ENCODE measurements around the gene HLA-G.

HLA-G gene

DNA sequence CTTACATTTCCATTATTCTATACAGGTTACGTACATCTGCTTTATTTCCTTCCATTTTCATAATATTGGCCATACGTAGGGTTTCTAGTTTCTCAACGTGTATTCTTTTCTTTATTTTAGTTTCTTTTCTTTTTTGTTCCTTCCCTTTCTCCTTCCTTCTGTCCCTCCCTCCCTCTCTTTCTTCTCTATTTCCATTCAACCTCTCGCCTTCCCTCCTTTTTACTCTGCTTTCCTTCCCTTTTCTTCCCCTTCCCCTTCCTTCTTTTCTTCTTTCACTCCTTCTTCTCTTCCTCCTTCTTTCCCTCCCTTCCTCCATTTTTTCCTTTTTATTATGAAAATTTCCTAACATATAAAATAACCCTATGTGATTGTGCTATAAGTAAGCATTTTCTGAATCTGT, 8.7 kb upstream of the HLA-G start:
- H3K9me3 ChIP-seq (ENCODE audit: insufficient read depth, low read depth, low read length) = no peaks in the 10 kb centered on the region
- no peak for TF ChIP-seq EZH2phosphoT487 (IDR thresholded peaks at IDR 0.05; ENCODE audit: borderline replicate concordance)
- no peaks in the 10 kb centered on the region for H3K79me2 ChIP-seq (ENCODE audit: insufficient read depth, low read length)
- no peaks in the 10 kb centered on the region for H3K4me1 ChIP-seq (ENCODE audit: insufficient read depth, low read length, poor library complexity, severe bottlenecking)
- no peak overlapping the region for H2AFZ ChIP-seq (ENCODE audit: low read length)
- H3F3A ChIP-seq (ENCODE audit: low read depth) = no peaks in the 10 kb centered on the region
- no peaks in the 10 kb centered on the region for H3K9me2 ChIP-seq (replicated peaks; ENCODE audit: low read depth, low read length)
- no peaks in the 10 kb centered on the region for H4K20me1 ChIP-seq (ENCODE audit: insufficient read depth, low read length, poor library complexity, severe bottlenecking)
- H3K9ac ChIP-seq (ENCODE audit: low read depth, low read length, poor library complexity, severe bottlenecking) = no peak overlapping the region
- H3K4me2 ChIP-seq (ENCODE audit: low read depth, low read length, poor library complexity, severe bottlenecking) = no peak overlapping the region
- H3K36me3 ChIP-seq (ENCODE audit: insufficient read depth, low read length) = no peaks in the 10 kb centered on the region
- H3K4me3 ChIP-seq (ENCODE audit: low read length, poor library complexity, severe bottlenecking) = no peak overlapping the region
- H3K27me3 ChIP-seq (ENCODE audit: insufficient read depth, low read length, poor library complexity, severe bottlenecking) = no peaks in the 10 kb centered on the region

DNA sequence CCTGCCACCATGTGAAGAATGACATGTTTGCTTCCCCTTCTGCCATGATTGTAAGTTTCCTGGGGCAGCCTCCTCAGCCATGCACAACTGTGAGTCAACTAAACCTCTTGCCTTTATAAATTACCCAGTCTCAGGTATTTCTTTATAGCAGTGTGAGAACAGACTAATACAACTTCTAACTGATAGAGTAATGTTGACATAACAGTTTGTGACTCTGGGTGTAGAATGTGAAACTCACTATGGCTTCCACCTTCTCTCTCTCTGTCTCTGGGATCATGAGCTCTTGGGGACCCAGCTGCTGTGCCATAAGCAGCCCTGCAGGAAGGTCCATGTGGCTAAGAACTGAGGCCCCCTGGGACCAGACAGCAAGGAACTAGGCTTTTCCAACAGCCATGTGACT, 3.5 kb upstream of the HLA-G start:
- Histone ChIP-seq H2AFZ (ENCODE audit: low read length) (no peak overlapping the region), H3K4me3 (ENCODE audit: low read length, poor library complexity, severe bottlenecking) (no peak overlapping the region), H3K36me3 (ENCODE audit: insufficient read depth, low read length) (no peaks in the 10 kb centered on the region), H3K4me2 (ENCODE audit: low read depth, low read length, poor library complexity, severe bottlenecking) (no peak overlapping the region), H3K4me1 (ENCODE audit: insufficient read depth, low read length, poor library complexity, severe bottlenecking) (no peaks in the 10 kb centered on the region), H3K9me3 (ENCODE audit: insufficient read depth, low read depth, low read length) (no peaks in the 10 kb centered on the region), H3F3A (ENCODE audit: low read depth) (no peaks in the 10 kb centered on the region), H3K79me2 (ENCODE audit: insufficient read depth, low read length) (no peaks in the 10 kb centered on the region), H4K20me1 (ENCODE audit: insufficient read depth, low read length, poor library complexity, severe bottlenecking) (no peaks in the 10 kb centered on the region), H3K9me2 (replicated peaks; ENCODE audit: low read depth, low read length) (no peaks in the 10 kb centered on the region), H3K27me3 (ENCODE audit: insufficient read depth, low read length, poor library complexity, severe bottlenecking) (no peaks in the 10 kb centered on the region), H3K9ac (ENCODE audit: low read depth, low read length, poor library complexity, severe bottlenecking) (no peak overlapping the region)
- TF ChIP-seq, protein P1, sequence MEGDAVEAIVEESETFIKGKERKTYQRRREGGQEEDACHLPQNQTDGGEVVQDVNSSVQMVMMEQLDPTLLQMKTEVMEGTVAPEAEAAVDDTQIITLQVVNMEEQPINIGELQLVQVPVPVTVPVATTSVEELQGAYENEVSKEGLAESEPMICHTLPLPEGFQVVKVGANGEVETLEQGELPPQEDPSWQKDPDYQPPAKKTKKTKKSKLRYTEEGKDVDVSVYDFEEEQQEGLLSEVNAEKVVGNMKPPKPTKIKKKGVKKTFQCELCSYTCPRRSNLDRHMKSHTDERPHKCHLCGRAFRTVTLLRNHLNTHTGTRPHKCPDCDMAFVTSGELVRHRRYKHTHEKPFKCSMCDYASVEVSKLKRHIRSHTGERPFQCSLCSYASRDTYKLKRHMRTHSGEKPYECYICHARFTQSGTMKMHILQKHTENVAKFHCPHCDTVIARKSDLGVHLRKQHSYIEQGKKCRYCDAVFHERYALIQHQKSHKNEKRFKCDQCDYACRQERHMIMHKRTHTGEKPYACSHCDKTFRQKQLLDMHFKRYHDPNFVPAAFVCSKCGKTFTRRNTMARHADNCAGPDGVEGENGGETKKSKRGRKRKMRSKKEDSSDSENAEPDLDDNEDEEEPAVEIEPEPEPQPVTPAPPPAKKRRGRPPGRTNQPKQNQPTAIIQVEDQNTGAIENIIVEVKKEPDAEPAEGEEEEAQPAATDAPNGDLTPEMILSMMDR (conservative IDR thresholded peaks at IDR 0.05; ENCODE audit: low read length) = no peak
- no peak for TF ChIP-seq EZH2phosphoT487 (IDR thresholded peaks at IDR 0.05; ENCODE audit: borderline replicate concordance)

DNA sequence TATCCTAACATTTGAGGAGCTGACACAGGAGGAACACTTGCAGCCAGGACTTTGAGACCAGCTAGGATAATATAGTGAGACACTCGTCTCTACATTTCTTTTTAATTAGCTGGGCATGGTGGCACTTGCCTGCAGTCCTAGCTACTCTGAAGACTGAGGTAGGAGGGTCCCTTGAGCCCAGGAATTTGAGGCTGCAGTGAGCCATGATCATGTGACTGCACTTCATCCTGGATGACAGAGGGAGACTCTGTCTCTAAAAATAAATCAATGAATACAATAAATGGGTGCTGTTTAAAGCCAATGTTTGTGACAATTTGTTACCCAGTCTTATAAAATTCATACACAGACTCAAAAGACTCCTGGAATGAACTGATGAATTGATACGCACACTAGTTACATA, 1.8 kb upstream of the HLA-G start:
- Histone ChIP-seq H3K9me3 (ENCODE audit: insufficient read depth, low read depth, low read length) (no peaks in the 10 kb centered on the region), H3F3A (ENCODE audit: low read depth) (no peaks in the 10 kb centered on the region), H3K27me3 (ENCODE audit: insufficient read depth, low read length, poor library complexity, severe bottlenecking) (no peaks in the 10 kb centered on the region), H3K9ac (ENCODE audit: low read depth, low read length, poor library complexity, severe bottlenecking) (no peak overlapping the region), H3K79me2 (ENCODE audit: insufficient read depth, low read length) (no peaks in the 10 kb centered on the region), H3K4me2 (ENCODE audit: low read depth, low read length, poor library complexity, severe bottlenecking) (no peak overlapping the region), H3K4me3 (ENCODE audit: low read length, poor library complexity, severe bottlenecking) (no peak overlapping the region), H3K4me1 (ENCODE audit: insufficient read depth, low read length, poor library complexity, severe bottlenecking) (no peaks in the 10 kb centered on the region), H3K36me3 (ENCODE audit: insufficient read depth, low read length) (no peaks in the 10 kb centered on the region), H2AFZ (ENCODE audit: low read length) (no peak overlapping the region), H3K9me2 (replicated peaks; ENCODE audit: low read depth, low read length) (no peaks in the 10 kb centered on the region), H4K20me1 (ENCODE audit: insufficient read depth, low read length, poor library complexity, severe bottlenecking) (no peaks in the 10 kb centered on the region)
- TF ChIP-seq EZH2phosphoT487 (IDR thresholded peaks at IDR 0.05; ENCODE audit: borderline replicate concordance) = no peak
- TF ChIP-seq, protein P1 (conservative IDR thresholded peaks at IDR 0.05; ENCODE audit: low read length) = no peak

DNA sequence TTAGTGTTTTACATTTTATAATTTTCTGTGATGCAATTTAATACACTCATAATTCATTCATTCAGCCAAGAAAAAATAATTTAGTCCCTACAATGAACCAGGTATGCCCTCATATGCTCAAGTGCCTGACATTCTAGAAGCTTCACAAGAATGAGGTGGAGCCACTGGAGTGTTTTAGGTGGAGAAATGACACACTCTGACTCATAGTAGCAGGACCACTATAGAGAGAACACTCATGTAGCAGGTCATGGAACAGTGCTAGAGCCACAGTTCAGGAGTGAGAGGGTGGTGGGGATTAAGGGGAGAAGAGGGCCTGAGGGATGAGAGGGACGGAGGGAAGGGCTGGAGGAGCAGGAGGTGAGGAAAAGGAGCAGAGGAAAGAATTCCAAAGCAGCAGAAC, 1.4 kb upstream of the HLA-G start:
- Histone ChIP-seq H3F3A (ENCODE audit: low read depth) (no peaks in the 10 kb centered on the region), H3K9me2 (replicated peaks; ENCODE audit: low read depth, low read length) (no peaks in the 10 kb centered on the region), H3K4me2 (ENCODE audit: low read depth, low read length, poor library complexity, severe bottlenecking) (no peak overlapping the region), H2AFZ (ENCODE audit: low read length) (no peak overlapping the region), H3K4me1 (ENCODE audit: insufficient read depth, low read length, poor library complexity, severe bottlenecking) (no peaks in the 10 kb centered on the region), H3K27me3 (ENCODE audit: insufficient read depth, low read length, poor library complexity, severe bottlenecking) (no peaks in the 10 kb centered on the region), H3K4me3 (ENCODE audit: low read length, poor library complexity, severe bottlenecking) (no peak overlapping the region), H3K36me3 (ENCODE audit: insufficient read depth, low read length) (no peaks in the 10 kb centered on the region), H4K20me1 (ENCODE audit: insufficient read depth, low read length, poor library complexity, severe bottlenecking) (no peaks in the 10 kb centered on the region), H3K9me3 (ENCODE audit: insufficient read depth, low read depth, low read length) (no peaks in the 10 kb centered on the region), H3K79me2 (ENCODE audit: insufficient read depth, low read length) (no peaks in the 10 kb centered on the region), H3K9ac (ENCODE audit: low read depth, low read length, poor library complexity, severe bottlenecking) (no peak overlapping the region)
- TF ChIP-seq, protein P1 (conservative IDR thresholded peaks at IDR 0.05; ENCODE audit: low read length) = no peak
- TF ChIP-seq EZH2phosphoT487 (IDR thresholded peaks at IDR 0.05; ENCODE audit: borderline replicate concordance) = no peak

All from Loucy (cell line).